T-helper 2 cell treated with Interferon-gamma antibody and Interleukin-4, amounts not matched to agents 5 μg/mL and 100 μg/mL, for 36 hours (primary cell): Measurements from ENCODE around the gene PFKFB2.

Source experiments
- DNase-seq: peaks from one replicate; pipeline ENCODE4 v3.0.0; 2021; ENCODE audit warnings: low spot score
- H3K27ac Mint-ChIP-seq: one replicate; pipeline ENCODE4 v1.8.0; 2021; ENCODE audit warnings: mild to moderate bottlenecking, mixed read lengths
- H3K27me3 Mint-ChIP-seq: one replicate; pipeline ENCODE4 v1.8.0; 2021; ENCODE audit warnings: low read depth, mixed read lengths
- H3K36me3 Mint-ChIP-seq: one replicate; pipeline ENCODE4 v1.8.0; 2021; ENCODE audit warnings: low read depth, mixed read lengths
- H3K4me1 Mint-ChIP-seq: one replicate; pipeline ENCODE4 v1.8.0; 2021; ENCODE audit warnings: low read depth, mixed read lengths
- H3K4me3 Mint-ChIP-seq: one replicate; pipeline ENCODE4 v1.8.0; 2022; ENCODE audit warnings: mild to moderate bottlenecking, moderate library complexity, mixed read lengths
- H3K9me3 Mint-ChIP-seq: one replicate; pipeline ENCODE4 v1.8.0; 2021; ENCODE audit warnings: mixed read lengths

Gene PFKFB2

DNA sequence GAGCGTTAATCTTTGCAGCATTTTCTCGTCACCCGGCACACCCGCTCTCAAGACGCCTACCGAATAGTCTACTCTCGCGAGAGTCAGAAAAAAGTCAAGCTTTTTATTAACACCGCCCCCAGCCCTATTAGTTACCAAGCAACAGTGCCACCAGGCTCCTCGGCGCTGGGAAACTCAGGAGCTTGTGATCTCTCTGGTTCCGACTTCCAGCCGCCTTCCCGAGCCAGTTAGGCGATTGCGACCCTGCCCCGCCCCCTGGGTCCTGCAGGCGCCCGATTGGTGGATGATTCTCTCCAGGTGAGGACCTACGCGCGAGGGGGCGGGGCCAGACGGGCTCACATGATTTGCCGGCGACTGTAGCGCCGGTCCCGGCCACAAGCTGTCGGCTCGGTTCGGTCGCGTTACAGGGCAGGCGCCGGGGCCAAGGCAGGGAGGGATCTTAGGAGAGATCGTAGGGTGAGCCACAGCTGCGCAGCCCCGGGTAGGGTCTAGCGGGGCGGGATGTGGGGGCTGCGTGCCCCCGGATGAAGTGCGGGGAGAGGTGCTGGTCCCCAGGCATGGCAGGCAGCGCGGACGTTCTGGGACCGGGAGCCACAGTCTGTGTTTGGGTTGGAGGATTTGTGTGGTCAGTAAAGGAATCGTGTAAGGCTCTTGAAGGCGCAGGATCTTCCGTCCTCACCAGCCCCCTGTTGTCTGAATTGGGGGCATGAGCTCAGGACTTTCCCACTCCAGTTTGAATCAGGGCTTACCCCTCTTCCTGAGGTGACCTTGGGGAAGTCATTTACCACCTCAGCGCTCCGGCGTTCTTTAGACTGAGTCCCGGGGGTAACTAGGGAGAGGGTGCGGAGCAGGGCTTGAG, at the start of gene PFKFB2:
PFKFB2 (plus strand) TSS at position 365 of the 859 bp plus-strand sequence. CDS start 1,443 bp downstream, outside the sequence.
- Mint-ChIP-seq H3K27ac (peak within 1 kb of the TSS; percentile 87), H3K9me3 (no peaks in the 10 kb centered on the region), H3K4me1 (peaks cover 36% of the 10 kb centered on the region), H3K36me3 (peaks cover 12% of the 10 kb centered on the region), H3K4me3 (peak within 1 kb of the TSS; percentile 99), H3K27me3 (peaks cover 9% of the 10 kb centered on the region)
- DNase-seq = peak; percentile 90

DNA sequence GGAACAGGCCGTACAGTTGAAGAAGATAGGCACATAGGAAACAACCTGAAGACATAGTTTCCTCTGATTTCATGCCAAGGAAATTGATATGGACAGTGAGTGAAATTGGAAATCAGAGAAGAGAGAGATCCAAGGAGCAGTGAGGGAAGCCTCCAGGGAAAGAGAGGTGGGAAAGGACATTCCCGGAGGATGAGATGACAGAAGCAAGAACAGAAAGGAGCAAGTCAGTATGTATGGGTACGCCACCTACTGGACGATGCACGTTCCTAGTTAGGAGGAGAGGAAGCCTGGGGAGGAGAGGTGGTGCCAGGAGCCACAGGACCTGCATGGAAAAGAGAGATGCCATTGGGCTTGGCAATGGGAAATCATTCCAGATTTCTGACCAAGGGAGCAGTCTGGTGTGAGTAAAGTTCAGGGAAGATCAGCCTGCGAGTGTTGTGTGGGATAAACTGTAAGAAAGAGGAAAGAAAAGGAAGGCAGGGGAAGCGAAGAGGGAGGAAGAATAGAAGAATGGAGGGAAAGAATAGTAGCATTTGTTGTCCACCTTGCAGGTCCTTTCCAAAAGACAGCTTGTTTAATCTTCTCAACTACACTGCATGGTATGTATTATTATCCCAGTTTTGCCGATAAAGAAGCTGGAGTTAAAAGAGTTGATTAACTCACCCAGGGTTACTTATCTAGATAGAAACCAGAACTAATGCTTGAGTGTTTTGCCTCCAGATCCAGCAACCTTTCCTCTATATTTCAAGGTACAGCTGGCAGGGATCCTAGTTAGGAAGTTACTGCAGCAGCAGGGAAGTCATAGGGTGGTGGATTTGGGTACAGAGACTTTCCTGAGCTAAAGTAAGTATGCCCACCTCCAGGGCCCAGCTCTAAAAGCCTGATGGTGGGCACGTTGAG, 47.9 kb upstream of the PFKFB2 start:
- H3K9me3 Mint-ChIP-seq = no peaks in the 10 kb centered on the region
- no peak overlapping the region for H3K27ac Mint-ChIP-seq
- H3K4me3 Mint-ChIP-seq = no peak overlapping the region
- H3K36me3 Mint-ChIP-seq = no peaks in the 10 kb centered on the region
- H3K27me3 Mint-ChIP-seq = peaks cover 9% of the 10 kb centered on the region
- no peaks in the 10 kb centered on the region for H3K4me1 Mint-ChIP-seq
- peak; percentile 12 for DNase-seq

DNA sequence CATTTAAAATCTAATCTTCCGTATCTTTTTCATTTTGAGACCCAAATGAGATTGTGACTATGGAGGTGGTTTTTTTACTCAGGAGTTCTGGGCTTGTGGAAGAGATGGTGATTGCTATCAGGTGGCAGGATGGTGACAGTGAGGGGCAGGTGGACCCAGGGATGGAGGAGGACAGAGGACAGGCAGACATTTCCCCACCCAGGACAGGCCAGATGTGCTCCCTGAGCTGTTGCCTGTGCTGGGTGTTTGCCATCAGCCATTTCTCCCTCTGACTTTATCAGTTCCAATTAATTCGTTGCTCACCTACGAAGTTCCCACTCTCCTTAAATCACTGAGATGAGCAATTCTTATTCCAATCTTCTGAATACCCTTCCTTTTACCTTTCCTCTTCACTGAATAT, 47.0 kb upstream of the PFKFB2 start:
- Mint-ChIP-seq H3K27me3 (peaks cover 13% of the 10 kb centered on the region), H3K4me3 (no peak overlapping the region), H3K9me3 (no peaks in the 10 kb centered on the region), H3K36me3 (no peaks in the 10 kb centered on the region), H3K27ac (no peak overlapping the region), H3K4me1 (no peaks in the 10 kb centered on the region)
- DNase-seq = no peak

DNA sequence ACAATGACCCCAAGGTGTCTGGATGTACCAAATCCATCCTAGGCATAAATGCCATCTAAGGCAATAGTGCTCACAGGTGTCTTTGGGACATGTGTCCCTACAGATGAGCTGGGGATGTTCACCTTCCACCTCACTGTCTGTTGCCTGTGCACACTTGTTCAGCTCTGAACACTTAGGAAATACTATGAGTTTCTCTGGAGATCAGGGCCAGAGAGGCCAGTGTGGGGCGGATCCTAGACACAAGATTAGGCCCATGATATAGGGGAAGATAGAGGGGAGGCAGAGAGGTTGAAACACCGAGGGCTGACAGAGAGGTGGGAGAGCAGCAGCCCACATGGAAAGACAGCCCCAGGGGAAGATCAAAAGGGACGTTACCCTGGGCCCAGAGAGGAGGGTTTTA, 46.2 kb upstream of the PFKFB2 start:
- DNase-seq = no peak
- H3K9me3 Mint-ChIP-seq = no peaks in the 10 kb centered on the region
- no peaks in the 10 kb centered on the region for H3K4me1 Mint-ChIP-seq
- no peak overlapping the region for H3K4me3 Mint-ChIP-seq
- H3K27me3 Mint-ChIP-seq = peaks cover 15% of the 10 kb centered on the region
- no peaks in the 10 kb centered on the region for H3K36me3 Mint-ChIP-seq
- H3K27ac Mint-ChIP-seq = no peak overlapping the region

DNA sequence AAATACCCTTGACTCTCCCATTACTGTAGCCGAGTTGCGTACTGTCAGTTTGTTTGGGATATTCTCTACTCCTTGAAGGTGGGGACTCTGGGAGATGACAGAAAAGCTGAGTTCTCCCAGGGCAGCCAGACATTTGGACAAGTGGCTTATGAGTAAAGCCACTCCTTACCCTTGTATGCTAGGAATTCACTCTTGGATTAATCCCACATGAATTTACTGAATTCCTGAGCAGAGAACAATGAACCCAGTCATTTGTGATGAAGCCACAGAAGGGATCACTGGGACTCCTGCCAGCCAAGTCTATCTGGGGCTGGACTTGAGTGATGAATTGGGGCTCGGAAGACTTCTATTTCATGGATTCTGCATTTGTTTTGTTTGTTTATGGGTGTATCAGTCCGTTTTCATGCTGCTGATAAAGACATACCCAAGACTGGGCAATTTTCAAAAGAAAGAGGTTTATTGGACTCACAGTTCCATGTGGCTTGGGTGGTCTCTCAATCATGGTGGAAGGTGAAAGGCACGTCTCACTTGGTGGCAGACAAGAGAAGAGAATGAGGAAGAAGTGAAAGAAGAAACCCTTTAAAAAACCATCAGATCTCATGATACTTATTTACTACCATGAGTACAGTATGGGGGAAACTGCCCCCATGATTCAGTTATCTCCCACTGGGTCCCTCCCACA, 45.6 kb upstream of the PFKFB2 start:
- no peaks in the 10 kb centered on the region for H3K36me3 Mint-ChIP-seq
- no peak for DNase-seq
- H3K4me3 Mint-ChIP-seq = no peak overlapping the region
- H3K27me3 Mint-ChIP-seq = peaks cover 19% of the 10 kb centered on the region
- H3K4me1 Mint-ChIP-seq = no peaks in the 10 kb centered on the region
- no peak overlapping the region for H3K27ac Mint-ChIP-seq
- no peaks in the 10 kb centered on the region for H3K9me3 Mint-ChIP-seq

DNA sequence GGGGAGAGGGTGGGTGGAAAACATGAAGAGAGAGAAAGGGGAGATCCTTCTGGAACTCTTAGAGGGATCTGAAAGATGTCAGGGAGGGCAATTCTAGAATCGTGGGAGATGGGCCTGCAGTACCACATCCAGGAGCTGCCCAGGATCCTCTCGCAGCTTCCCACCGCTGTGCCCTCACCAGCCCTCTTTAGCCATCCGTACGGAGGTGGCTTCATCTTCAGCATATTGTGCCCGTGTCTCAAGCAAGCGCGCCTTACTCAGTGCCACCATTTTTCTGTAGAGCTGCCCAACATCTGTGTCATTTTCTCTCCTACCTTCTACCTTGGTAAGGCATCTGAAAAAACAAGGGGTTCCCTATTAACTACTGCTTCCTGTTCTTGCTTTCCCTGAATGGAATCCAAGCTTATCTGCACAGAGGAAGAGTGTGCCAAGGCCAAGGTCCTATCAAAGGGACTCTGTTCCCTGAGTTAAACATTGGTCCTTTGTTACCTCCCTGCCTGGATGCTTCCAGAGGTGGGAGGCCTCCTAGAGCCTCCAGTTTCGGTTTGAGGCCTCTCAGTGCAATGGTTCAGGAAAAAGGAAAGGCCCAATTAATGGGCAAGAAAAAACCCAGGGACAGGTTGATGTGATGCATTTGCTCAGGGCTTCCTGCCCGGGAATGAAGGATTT, 43.8 kb upstream of the PFKFB2 start:
- H3K36me3 Mint-ChIP-seq = no peaks in the 10 kb centered on the region
- no peaks in the 10 kb centered on the region for H3K9me3 Mint-ChIP-seq
- no peak overlapping the region for H3K27ac Mint-ChIP-seq
- no peaks in the 10 kb centered on the region for H3K4me1 Mint-ChIP-seq
- no peak overlapping the region for H3K4me3 Mint-ChIP-seq
- H3K27me3 Mint-ChIP-seq = peaks cover 30% of the 10 kb centered on the region
- no peak for DNase-seq

DNA sequence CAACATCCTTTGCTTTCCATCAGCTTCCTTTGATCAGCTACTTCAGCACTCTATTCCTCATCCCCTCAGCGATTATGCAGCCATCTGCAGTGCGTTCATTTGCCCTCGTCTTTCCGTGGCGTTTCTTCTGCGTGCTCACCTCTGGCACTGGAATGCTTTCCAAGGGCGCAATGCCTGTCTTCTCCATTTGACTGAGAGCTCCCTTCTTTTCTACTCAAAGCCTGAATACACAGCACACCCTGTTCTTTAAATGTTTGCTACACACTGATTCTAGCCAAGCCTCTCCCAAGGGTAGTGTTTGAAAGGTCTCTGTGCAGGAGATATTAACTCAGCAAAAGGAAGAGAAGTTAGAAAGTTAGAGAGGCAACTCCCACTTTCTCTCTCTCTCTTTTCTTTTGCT, 43.1 kb upstream of the PFKFB2 start:
- Mint-ChIP-seq H3K4me3 (no peak overlapping the region), H3K27ac (no peak overlapping the region), H3K9me3 (no peaks in the 10 kb centered on the region), H3K36me3 (no peaks in the 10 kb centered on the region), H3K4me1 (no peaks in the 10 kb centered on the region), H3K27me3 (peaks cover 32% of the 10 kb centered on the region)
- no peak for DNase-seq

DNA sequence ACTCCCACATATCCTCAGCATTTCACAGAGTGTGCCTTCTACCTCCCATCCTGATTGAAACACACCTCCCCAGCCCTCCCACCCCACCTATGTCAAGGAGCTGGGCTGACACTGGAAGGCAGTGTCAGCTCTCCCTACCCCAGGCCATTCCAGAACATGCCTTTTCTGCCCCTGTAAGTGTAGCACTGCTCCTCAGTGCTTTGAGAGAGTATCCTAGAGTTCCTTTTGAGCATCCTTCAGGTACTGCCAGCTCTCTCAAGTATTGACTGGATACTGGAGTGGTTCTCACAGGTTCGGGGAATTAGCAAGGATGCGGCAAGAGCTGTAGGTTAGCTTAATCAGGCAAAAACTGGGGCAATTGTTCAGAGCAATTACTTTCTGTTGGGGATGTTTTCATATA, 42.3 kb upstream of the PFKFB2 start:
- DNase-seq = no peak
- no peak overlapping the region for H3K4me3 Mint-ChIP-seq
- peaks cover 30% of the 10 kb centered on the region for H3K27me3 Mint-ChIP-seq
- H3K4me1 Mint-ChIP-seq = no peaks in the 10 kb centered on the region
- no peaks in the 10 kb centered on the region for H3K36me3 Mint-ChIP-seq
- no peak overlapping the region for H3K27ac Mint-ChIP-seq
- H3K9me3 Mint-ChIP-seq = no peaks in the 10 kb centered on the region

DNA sequence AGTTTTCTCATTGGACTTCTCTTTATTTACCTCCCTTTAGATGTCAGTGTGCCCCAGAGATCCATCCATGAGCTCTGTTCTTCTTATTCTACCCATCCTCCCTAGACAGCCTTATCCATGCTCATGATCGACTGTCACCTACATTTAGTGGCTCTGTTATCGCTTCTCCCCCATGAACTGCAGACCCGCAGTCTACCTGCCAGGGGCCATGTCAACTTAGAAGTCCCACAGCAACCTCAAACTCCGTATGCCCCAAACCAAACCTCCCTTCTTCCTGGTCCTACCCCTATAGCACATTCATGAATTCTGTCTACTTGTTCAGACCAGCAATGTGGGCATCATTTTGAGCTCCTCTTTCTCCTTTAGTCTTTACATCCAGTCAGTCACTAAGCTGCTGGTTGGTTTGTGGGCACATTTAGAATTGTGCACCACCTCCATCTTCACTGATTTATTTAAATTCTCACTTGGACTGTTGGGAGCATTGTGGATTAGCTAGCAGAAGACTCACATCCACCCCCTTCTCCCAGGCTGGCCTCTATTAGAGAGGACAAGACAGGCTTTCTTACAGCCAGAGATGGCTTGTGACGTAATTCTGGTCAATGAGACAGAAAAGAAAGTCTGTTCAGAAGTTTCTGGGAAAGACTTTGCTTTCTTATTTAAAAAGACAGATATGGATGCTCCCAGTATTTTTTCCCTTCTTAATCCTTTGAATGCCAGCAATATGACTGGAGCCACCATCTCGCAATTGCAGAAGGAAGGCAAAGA, 39.6 kb upstream of the PFKFB2 start:
- H3K36me3 Mint-ChIP-seq = no peaks in the 10 kb centered on the region
- no peak for DNase-seq
- H3K4me1 Mint-ChIP-seq = peaks cover 4% of the 10 kb centered on the region
- H3K27me3 Mint-ChIP-seq = peaks cover 28% of the 10 kb centered on the region
- no peak overlapping the region for H3K4me3 Mint-ChIP-seq
- H3K9me3 Mint-ChIP-seq = no peaks in the 10 kb centered on the region
- H3K27ac Mint-ChIP-seq = no peak overlapping the region

DNA sequence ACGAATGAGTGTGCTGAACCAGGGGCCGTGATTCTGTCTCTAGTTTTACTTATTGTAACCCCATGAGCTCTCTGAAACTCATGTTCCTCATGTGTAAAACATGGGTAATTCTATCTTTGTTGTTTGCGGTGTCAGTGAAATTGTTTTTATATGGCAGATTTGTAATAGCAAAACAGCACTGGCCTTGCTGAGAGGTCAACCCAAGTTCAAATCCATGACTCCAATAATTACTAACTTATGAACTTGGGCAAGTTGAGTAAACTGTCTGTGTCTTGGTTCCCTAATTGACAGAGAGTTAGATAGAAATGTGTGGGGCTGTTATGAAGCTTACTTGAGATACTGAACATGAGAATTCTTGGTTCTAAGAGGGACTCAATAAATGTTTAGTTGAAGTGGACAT, 38.3 kb upstream of the PFKFB2 start:
- Mint-ChIP-seq H3K27me3 (peaks cover 25% of the 10 kb centered on the region), H3K36me3 (no peaks in the 10 kb centered on the region), H3K4me1 (peaks cover 4% of the 10 kb centered on the region), H3K9me3 (no peaks in the 10 kb centered on the region), H3K27ac (no peak overlapping the region), H3K4me3 (no peak overlapping the region)
- no peak for DNase-seq

DNA sequence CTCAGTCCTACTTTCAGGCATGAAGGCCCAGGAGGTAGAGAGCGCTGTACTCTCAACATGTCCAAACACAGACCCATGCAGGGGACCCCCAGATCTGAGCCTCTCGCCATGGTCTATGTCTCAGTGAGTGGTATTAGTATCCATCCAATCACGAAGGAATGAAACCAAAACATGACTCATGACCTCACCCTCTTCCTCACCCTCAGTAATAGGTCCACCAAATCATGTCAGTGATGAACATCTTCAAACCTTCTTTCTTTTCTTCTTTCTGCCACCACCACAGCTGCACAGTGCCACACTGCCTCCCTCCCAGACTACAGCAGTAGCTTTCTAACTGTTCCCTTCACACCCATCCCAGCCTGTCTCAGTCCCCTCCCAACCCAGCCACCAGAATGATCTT, 37.3 kb upstream of the PFKFB2 start:
- no peak for DNase-seq
- peaks cover 24% of the 10 kb centered on the region for H3K27me3 Mint-ChIP-seq
- no peaks in the 10 kb centered on the region for H3K9me3 Mint-ChIP-seq
- H3K27ac Mint-ChIP-seq = no peak overlapping the region
- peaks cover 4% of the 10 kb centered on the region for H3K4me1 Mint-ChIP-seq
- H3K4me3 Mint-ChIP-seq = no peak overlapping the region
- no peaks in the 10 kb centered on the region for H3K36me3 Mint-ChIP-seq

DNA sequence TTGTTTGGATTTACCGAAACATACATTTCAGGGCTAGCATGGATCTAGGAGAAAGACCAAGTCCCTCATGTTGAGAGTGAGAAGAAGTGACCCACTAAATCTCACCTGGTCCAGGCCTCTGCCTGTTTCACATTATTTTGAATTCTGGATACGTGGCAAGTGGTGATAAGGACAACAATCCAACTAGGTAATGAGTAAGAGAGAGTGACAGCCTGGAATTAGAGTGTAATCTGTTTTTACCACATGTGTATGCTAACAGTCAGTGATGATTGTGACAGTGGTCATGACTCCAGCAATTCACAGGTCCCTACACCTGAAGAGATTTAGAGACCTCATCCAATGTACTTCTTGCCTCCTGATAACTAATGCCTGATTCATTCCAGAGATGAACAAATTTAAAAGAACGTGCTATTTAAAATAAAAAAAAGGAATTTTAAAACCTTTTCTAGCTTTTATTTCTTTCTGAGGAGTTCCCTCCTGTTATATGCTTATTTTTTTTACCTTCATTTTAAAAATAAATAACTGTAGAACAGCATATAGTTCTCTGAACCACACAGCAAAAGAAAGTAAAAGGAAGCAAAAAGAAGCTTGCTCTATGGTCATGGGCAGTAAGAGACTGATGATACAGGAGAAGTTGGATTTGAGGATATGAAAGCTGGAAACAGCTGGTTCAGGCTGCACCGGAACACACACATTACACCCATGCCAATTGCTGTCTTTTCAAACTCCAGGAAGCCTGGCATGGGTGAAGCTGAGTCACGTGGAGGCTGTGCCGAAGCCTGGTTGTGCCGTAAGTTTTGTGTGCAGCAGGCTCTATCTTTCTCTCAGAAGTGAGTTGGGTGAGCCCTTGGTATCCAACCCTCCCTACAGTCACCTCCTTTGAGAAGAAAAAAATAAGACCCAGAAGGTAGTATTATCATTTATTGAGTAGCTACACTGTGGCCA, 35.2 kb upstream of the PFKFB2 start:
- peaks cover 12% of the 10 kb centered on the region for H3K27me3 Mint-ChIP-seq
- no peaks in the 10 kb centered on the region for H3K9me3 Mint-ChIP-seq
- peaks cover 4% of the 10 kb centered on the region for H3K4me1 Mint-ChIP-seq
- no peak overlapping the region for H3K4me3 Mint-ChIP-seq
- no peak for DNase-seq
- no peak overlapping the region for H3K27ac Mint-ChIP-seq
- no peaks in the 10 kb centered on the region for H3K36me3 Mint-ChIP-seq
